AG04450 (cell line): ENCODE data around the gene CENPP. TPM values are rescaled to one million over a fixed set of nuclear protein-coding genes. Genes with fewer than 3 reads are reported as not detected.

Experiments used
- CTCF ChIA-PET: fragments of 300-600, 350-600 bp; formaldehyde crosslinking; extraction: SDS; loops from one replicate; lab custom pipeline; 2022; ENCODE audit warnings: antibody characterized with exemption, inconsistent platforms; lab: Charles Lee
- POLR2A ChIA-PET: fragments of 350-600 bp; formaldehyde crosslinking; extraction: SDS; loops from one replicate; lab custom pipeline; 2021; ENCODE audit warnings: antibody characterized with exemption, inconsistent platforms; lab: Yijun Ruan, JAX
- DNase-seq: peaks from one replicate; pipeline ENCODE4 v3.0.0-alpha.2; 2011; ENCODE audit warnings: low read depth, low spot score
- H3K27ac ChIP-seq: one replicate; pipeline ENCODE4 v1.5.1; 2012; ENCODE audit warnings: low read depth, low read length, control low read depth
- H3K27me3 ChIP-seq: one replicate; pipeline ENCODE4 v1.6.0; 2012; ENCODE audit warnings: low read length; ENCODE audit not compliant: control insufficient read depth, insufficient read depth
- H3K4me3 ChIP-seq: 2 replicates; pipeline ENCODE4 v1.5.1; 2011; ENCODE audit warnings: mild to moderate bottlenecking, low read depth, low read length, control low read depth
- H3K9me3 ChIP-seq: 2 replicates; pipeline ENCODE4 v1.5.1; 2012; ENCODE audit warnings: low read length; ENCODE audit not compliant: control insufficient read depth, insufficient read depth
- polyA plus RNA-seq: library from polyadenylated mRNA; depleted of rRNA; stranded (reverse); fragments of >200 nt; gene quantifications from 2 replicates; pipeline ENCODE4 v1.2.3, GENCODE V29; 2011
- TF ChIP-seq, protein P1 (sequence below): IDR thresholded peaks from 2 replicates; pipeline ENCODE4 v1.5.1; 2011; ENCODE audit warnings: low read depth, low read length, control low read depth, inconsistent platforms

Gene CENPP
- polyA plus RNA-seq, 1 experiment: 4.4 TPM

DNA sequence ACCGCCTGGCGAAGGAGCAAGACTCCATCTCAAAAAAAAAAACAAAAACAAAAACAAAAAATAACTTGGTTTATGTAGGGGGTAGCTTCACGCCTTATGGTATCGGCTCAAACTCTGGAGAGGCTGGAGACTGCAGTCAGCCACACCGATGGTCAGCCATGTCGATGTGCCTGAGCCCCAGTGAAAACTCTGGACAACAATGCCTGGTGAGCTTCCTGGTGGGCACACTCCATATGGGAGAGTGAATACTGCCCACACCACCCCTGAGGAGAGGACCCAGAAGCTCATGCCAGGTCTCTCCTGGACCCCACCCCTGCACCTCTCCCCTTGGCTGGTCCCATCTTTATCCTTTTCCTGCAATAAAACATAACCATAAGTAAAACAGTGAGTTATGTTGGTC lies 324.5 kb downstream of the CENPP start:
- H3K9me3 ChIP-seq: no peaks in the 10 kb centered on the region; the same call in 1 of the 2 replicates
- DNase-seq: no peak
- TF ChIP-seq, protein P1, sequence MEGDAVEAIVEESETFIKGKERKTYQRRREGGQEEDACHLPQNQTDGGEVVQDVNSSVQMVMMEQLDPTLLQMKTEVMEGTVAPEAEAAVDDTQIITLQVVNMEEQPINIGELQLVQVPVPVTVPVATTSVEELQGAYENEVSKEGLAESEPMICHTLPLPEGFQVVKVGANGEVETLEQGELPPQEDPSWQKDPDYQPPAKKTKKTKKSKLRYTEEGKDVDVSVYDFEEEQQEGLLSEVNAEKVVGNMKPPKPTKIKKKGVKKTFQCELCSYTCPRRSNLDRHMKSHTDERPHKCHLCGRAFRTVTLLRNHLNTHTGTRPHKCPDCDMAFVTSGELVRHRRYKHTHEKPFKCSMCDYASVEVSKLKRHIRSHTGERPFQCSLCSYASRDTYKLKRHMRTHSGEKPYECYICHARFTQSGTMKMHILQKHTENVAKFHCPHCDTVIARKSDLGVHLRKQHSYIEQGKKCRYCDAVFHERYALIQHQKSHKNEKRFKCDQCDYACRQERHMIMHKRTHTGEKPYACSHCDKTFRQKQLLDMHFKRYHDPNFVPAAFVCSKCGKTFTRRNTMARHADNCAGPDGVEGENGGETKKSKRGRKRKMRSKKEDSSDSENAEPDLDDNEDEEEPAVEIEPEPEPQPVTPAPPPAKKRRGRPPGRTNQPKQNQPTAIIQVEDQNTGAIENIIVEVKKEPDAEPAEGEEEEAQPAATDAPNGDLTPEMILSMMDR: no peak
- H3K27me3 ChIP-seq: no peaks in the 10 kb centered on the region
- H3K27ac ChIP-seq: no peak overlapping the region
- H3K4me3 ChIP-seq: no peak overlapping the region
- ChIA-PET CTCF (no interaction called here), POLR2A (no interaction called here)

GRCh38 chr9:92650839-92651621 lies 325.3 kb downstream of the CENPP start:
- H3K27ac ChIP-seq: no peak overlapping the region
- TF ChIP-seq, protein P1: no peak
- no peak for DNase-seq

GRCh38 chr9:92652461-92652860 lies 326.7 kb downstream of the CENPP start:
- Histone ChIP-seq H3K27ac (no peak overlapping the region), H3K4me3 (no peak overlapping the region), H3K9me3 (no peaks in the 10 kb centered on the region; the same call in 1 of the 2 replicates), H3K27me3 (no peaks in the 10 kb centered on the region)
- TF ChIP-seq, protein P1: no peak
- ChIA-PET CTCF (interaction anchor here (0.7 to 1.5 kb wide), 3 partner anchors 139 to 324 kb away, joined by 3 to 6 read pairs (median 5); no protein-coding TSS in a partner anchor), POLR2A (interaction anchor here (0.6 kb wide), 1 partner anchor 16 kb away, joined by 3 read pairs; no protein-coding TSS in a partner anchor)
- no peak for DNase-seq

More at GRCh38 chr9:92650839-92651621, 325.3 kb downstream of the CENPP start:
- no peaks in the 10 kb centered on the region for H3K27me3 ChIP-seq
- no peaks in the 10 kb centered on the region; the same call in 1 of the 2 replicates for H3K9me3 ChIP-seq
- POLR2A ChIA-PET: no interaction called here
- CTCF ChIA-PET: interaction anchor here (0.6 to 1.5 kb wide), 2 partner anchors 323 to 420 kb away, joined by 5 to 6 read pairs; no protein-coding TSS in a partner anchor
- H3K4me3 ChIP-seq: no peak overlapping the region

DNA sequence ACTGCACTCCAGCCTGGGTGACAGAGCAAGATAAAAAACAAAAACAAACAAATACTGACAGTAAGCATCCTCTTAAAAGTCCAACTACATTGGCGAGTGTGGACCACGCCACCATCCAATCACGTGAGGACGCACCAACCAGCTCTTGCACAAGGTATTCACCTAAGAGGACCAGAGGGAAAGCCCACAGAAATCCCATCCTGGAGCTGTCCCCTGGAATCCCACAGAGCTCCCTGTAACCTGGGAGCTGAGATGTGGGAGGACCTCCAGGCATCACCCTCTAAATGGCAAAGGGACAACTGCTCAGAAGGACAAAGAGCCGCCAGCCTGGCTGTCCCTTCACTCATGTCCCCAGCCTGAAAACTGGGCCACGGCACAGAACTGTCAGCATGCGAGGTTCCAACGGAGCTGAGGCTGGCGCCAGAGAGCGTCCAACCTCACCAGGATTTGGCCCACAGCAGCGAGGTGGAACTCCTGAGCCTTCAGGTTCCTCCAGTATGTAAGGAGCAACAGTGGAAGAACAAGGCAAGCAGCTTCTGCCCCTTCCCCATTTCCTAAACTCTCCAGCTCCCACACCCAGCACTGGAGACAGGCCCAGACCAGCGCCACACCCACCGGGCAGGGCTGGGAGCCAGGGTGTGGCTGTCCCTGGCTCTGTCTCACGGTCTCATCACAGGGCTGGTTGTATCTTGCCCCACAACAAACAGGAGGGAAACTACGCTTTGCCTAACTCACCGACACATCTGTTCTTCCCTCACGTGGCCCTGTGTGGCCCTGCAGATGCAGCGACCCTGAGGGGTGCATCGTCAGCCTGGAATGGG lies 328.9 kb downstream of the CENPP start:
- H3K27me3 ChIP-seq: no peaks in the 10 kb centered on the region
- H3K4me3 ChIP-seq: no peak overlapping the region
- H3K27ac ChIP-seq: no peak overlapping the region
- DNase-seq: no peak
- H3K9me3 ChIP-seq: no peaks in the 10 kb centered on the region; the same call in 1 of the 2 replicates
- TF ChIP-seq, protein P1: no peak
- POLR2A ChIA-PET: no interaction called here
- CTCF ChIA-PET: no interaction called here
